ENCODE results near the gene IGF2BP2. TPM values are rescaled to one million over a fixed set of nuclear protein-coding genes. Genes with fewer than 3 reads are reported as not detected.

IGF2BP2 gene
- total RNA-seq, 1 experiment from 2014 or later: 75.9 TPM

DNA sequence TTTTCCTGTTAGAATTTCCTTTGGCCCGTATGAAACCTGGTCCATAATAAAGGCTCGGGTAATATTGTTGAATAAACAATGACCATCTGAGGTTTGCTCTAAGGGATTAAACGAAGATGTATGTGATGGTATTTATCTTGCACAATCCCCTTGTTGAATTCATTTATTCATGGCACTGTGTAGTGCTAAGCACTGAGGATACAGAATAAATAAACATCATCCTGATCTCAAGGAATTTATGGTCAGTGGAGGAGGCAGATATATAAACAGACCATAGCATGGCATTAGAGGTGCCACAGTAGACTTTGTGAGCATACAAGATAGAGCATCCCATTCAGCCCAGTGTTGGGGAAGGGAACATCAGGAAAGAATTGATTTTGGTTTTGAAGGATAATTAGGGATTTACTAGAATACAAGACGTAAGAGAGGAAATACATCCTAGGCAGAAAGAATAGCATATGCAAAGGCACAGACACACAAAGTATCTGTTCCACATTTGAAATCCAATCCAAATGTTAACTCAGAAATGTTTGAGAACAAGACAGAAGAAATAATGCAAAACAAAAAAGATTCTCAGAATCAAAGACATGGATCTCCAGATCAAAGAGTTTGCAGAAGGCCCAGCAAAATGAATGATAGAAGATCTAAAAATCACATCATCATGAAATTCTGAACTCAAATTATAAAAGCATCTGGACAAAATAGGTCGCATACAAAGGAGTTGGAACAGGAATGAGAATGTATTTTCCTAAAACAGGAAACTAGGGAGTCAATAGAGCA is 5.4 kb upstream of the IGF2BP2 start:
- Mint-ChIP-seq H3K27me3 (ENCODE audit: insufficient read depth, unreplicated experiment) (no peaks in the 10 kb centered on the region), H3K9me3 (ENCODE audit: unreplicated experiment) (peaks cover 15% of the 10 kb centered on the region), H3K4me1 (ENCODE audit: low read depth, unreplicated experiment) (peaks cover 26% of the 10 kb centered on the region), H3K27ac (ENCODE audit: unreplicated experiment) (no peak overlapping the region), H3K36me3 (ENCODE audit: insufficient read depth, unreplicated experiment) (peaks cover 39% of the 10 kb centered on the region), H3K4me3 (ENCODE audit: unreplicated experiment) (no peak overlapping the region)
- TF ChIP-seq, protein P1, sequence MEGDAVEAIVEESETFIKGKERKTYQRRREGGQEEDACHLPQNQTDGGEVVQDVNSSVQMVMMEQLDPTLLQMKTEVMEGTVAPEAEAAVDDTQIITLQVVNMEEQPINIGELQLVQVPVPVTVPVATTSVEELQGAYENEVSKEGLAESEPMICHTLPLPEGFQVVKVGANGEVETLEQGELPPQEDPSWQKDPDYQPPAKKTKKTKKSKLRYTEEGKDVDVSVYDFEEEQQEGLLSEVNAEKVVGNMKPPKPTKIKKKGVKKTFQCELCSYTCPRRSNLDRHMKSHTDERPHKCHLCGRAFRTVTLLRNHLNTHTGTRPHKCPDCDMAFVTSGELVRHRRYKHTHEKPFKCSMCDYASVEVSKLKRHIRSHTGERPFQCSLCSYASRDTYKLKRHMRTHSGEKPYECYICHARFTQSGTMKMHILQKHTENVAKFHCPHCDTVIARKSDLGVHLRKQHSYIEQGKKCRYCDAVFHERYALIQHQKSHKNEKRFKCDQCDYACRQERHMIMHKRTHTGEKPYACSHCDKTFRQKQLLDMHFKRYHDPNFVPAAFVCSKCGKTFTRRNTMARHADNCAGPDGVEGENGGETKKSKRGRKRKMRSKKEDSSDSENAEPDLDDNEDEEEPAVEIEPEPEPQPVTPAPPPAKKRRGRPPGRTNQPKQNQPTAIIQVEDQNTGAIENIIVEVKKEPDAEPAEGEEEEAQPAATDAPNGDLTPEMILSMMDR (IDR thresholded peaks at IDR 0.05; ENCODE audit: insufficient read depth in 1 of 2, low read depth in 1 of 2, low read length in 1 of 2, severe bottlenecking in 1 of 2, unreplicated experiment in 1 of 2): no peak
- no peak for DNase-seq
- no peaks in the 10 kb centered on the region for H3K27me3 ChIP-seq (replicated peaks; ENCODE audit: control insufficient read depth, insufficient read depth, low read length)
- BruUV-seq (replicated peaks): no TSS peak
- no peak overlapping the region for H3K4me3 ChIP-seq (ENCODE audit: low read depth, low read length)
- H3K4me1 ChIP-seq: no peaks in the 10 kb centered on the region
- intact Hi-C loops (cut with micrococcal nuclease; ENCODE audit: unreplicated experiment): no loop called here
- POLR2A ChIA-PET: no interaction called here
- no peaks in the 10 kb centered on the region; the same call in 1 of the 2 replicates for H3K36me3 ChIP-seq (ENCODE audit: control insufficient read depth, insufficient read depth, low read length)
- H3K9me3 ChIP-seq: peaks cover 2% of the 10 kb centered on the region; the same call in 1 of the 2 replicates
- CTCF ChIA-PET: no interaction called here

DNA sequence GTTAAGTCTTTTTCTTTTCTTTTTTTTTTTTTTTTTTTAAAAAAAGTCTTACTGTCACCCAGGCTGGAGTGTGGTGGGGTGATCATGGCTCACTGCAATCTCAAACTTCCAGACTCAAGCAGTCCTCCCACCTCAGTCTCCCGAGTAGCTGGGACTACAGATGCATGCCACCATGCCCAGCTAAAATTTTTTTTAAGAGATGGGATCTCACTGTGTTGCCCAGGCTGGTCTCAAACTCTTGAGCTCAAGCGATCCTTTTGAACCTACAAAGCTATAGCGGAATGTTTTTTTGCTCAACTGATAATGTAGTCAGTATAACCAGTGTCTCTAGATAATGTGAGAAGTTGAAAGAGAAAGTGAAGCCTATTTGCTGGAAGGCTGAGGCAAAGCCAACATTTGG is 3.9 kb upstream of the IGF2BP2 start:
- Mint-ChIP-seq H3K27me3 (ENCODE audit: insufficient read depth, unreplicated experiment) (no peaks in the 10 kb centered on the region), H3K9me3 (ENCODE audit: unreplicated experiment) (peaks cover 15% of the 10 kb centered on the region), H3K27ac (ENCODE audit: unreplicated experiment) (no peak overlapping the region), H3K4me3 (ENCODE audit: unreplicated experiment) (no peak overlapping the region), H3K36me3 (ENCODE audit: insufficient read depth, unreplicated experiment) (peaks cover 50% of the 10 kb centered on the region), H3K4me1 (ENCODE audit: low read depth, unreplicated experiment) (peaks cover 26% of the 10 kb centered on the region)
- Histone ChIP-seq H3K4me3 (ENCODE audit: low read depth, low read length) (no peak overlapping the region), H3K27me3 (replicated peaks; ENCODE audit: control insufficient read depth, insufficient read depth, low read length) (no peaks in the 10 kb centered on the region), H3K36me3 (ENCODE audit: control insufficient read depth, insufficient read depth, low read length) (no peaks in the 10 kb centered on the region; the same call in 1 of the 2 replicates), H3K9me3 (peaks cover 2% of the 10 kb centered on the region; the same call in 1 of the 2 replicates), H3K4me1 (no peaks in the 10 kb centered on the region)
- intact Hi-C loops (cut with micrococcal nuclease; ENCODE audit: unreplicated experiment): loop anchor here (5.0 to 10.0 kb wide), 2 partner anchors 106 to 166 kb away; partner anchors contain the start of gene TRA2B
- no TSS peak for BruUV-seq (replicated peaks)
- ChIA-PET POLR2A (interaction anchor here (0.7 kb wide), 1 partner anchor 44 kb away, joined by 3 read pairs; no protein-coding TSS in a partner anchor), CTCF (no interaction called here)
- DNase-seq: no peak
- TF ChIP-seq, protein P1 (IDR thresholded peaks at IDR 0.05; ENCODE audit: insufficient read depth in 1 of 2, low read depth in 1 of 2, low read length in 1 of 2, severe bottlenecking in 1 of 2, unreplicated experiment in 1 of 2): no peak

DNA sequence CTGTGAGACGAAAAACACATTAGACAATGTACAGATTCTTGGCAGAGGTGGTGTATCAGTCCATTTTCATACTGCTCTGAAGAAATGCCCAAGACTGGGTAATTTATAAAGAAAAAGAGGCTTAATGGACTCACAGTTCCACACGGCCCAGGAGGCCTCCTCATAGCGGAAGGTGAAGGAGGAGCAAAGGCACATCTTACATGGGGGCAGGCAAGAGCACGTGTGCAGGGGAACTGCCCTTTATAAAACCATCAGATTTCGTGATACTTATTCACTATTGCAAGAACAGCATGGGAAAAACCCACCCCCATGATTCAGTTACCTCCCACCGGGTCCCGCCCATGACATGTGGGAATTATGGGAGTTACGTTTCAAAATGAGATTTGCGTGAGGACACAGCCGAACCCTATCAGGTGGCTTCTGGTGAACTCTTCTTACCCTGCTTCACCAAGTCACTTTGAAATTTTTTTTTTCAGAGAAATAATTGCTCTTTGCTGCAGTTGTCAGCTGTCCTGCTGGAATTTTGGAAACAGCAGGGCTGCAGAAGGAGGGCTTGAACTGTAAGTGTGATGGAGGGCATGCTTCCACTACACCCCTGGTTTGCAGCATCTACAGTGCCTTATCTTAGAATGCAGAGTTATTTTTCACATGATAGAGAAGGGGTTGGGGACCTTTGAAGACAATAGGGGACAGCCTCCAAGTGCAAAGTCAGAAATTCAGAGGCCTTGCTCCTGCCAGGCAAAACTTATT is 2.9 kb upstream of the IGF2BP2 start:
- H3K36me3 Mint-ChIP-seq (ENCODE audit: insufficient read depth, unreplicated experiment): peaks cover 58% of the 10 kb centered on the region
- intact Hi-C loops (cut with micrococcal nuclease; ENCODE audit: unreplicated experiment): loop anchor here (5.0 to 10.0 kb wide), 2 partner anchors 107 to 165 kb away; partner anchors contain the start of gene TRA2B
- POLR2A ChIA-PET: interaction anchor here (0.7 kb wide), 1 partner anchor 45 kb away, joined by 3 read pairs; no protein-coding TSS in a partner anchor

More for the DNA sequence above, 2.9 kb upstream of the IGF2BP2 start:
- DNase-seq: no peak
- CTCF ChIA-PET: no interaction called here
- no peaks in the 10 kb centered on the region for H3K4me1 ChIP-seq
- TF ChIP-seq, protein P1 (IDR thresholded peaks at IDR 0.05; ENCODE audit: insufficient read depth in 1 of 2, low read depth in 1 of 2, low read length in 1 of 2, severe bottlenecking in 1 of 2, unreplicated experiment in 1 of 2): no peak
- Mint-ChIP-seq H3K27ac (ENCODE audit: unreplicated experiment) (no peak overlapping the region), H3K4me3 (ENCODE audit: unreplicated experiment) (no peak overlapping the region), H3K4me1 (ENCODE audit: low read depth, unreplicated experiment) (peaks cover 26% of the 10 kb centered on the region), H3K9me3 (ENCODE audit: unreplicated experiment) (peaks cover 15% of the 10 kb centered on the region), H3K27me3 (ENCODE audit: insufficient read depth, unreplicated experiment) (no peaks in the 10 kb centered on the region)
- H3K4me3 ChIP-seq (ENCODE audit: low read depth, low read length): no peak overlapping the region
- no peaks in the 10 kb centered on the region; the same call in 1 of the 2 replicates for H3K36me3 ChIP-seq (ENCODE audit: control insufficient read depth, insufficient read depth, low read length)
- peaks cover 2% of the 10 kb centered on the region; the same call in 1 of the 2 replicates for H3K9me3 ChIP-seq
- BruUV-seq (replicated peaks): no TSS peak
- H3K27me3 ChIP-seq (replicated peaks; ENCODE audit: control insufficient read depth, insufficient read depth, low read length): no peaks in the 10 kb centered on the region
